GM23338 (cell line): Measurements from ENCODE around the gene LAGE3. TPM values are rescaled to one million over a fixed set of nuclear protein-coding genes. Genes with fewer than 3 reads are reported as not detected.

Experiments used
- ATAC-seq: fragments of 200-7000 bp; cut with Tn5 transposase; 3 replicates; pipeline ENCODE4 v1.9.1; 2020
- DNase-seq: peaks from one replicate; pipeline ENCODE4 v3.0.0-alpha.2; 2015; ENCODE audit warnings: low spot score
- H2AFZ ChIP-seq: fragments of 200-600 bp; sonication (generic); 2 replicates; pipeline ENCODE4 v1.8.0; 2016; ENCODE audit warnings: antibody characterized with exemption, mild to moderate bottlenecking, moderate library complexity
- H3F3A ChIP-seq: fragments of 200-600 bp; sonication (generic); replicated peaks from 2 replicates; pipeline ENCODE4 v1.8.0; 2017; ENCODE audit warnings: antibody characterized with exemption, mixed run types, low read depth
- H3K27ac ChIP-seq: fragments of 200-600 bp; sonication (generic); 2 replicates; pipeline ENCODE4 v1.6.1; 2016; ENCODE audit warnings: low read depth
- H3K27me3 ChIP-seq: fragments of 200-600 bp; sonication (generic); 2 replicates; pipeline ENCODE4 v1.8.0; 2016; ENCODE audit warnings: mild to moderate bottlenecking, mixed run types, moderate library complexity; ENCODE audit not compliant: insufficient read depth
- H3K36me3 ChIP-seq: fragments of 200-600 bp; sonication (generic); 2 replicates; pipeline ENCODE4 v1.8.0; 2016; ENCODE audit warnings: mild to moderate bottlenecking; ENCODE audit not compliant: insufficient read depth
- H3K4me1 ChIP-seq: fragments of 200-600 bp; sonication (generic); 2 replicates; pipeline ENCODE4 v1.8.0; 2016; ENCODE audit warnings: mild to moderate bottlenecking, moderate library complexity; ENCODE audit not compliant: insufficient read depth
- H3K4me2 ChIP-seq: fragments of 200-600 bp; sonication (generic); 2 replicates; pipeline ENCODE4 v1.7.1; 2017; ENCODE audit warnings: mixed run types
- H3K4me3 ChIP-seq: fragments of 200-600 bp; sonication (generic); 2 replicates; pipeline ENCODE4 v1.6.1; 2016; ENCODE audit warnings: mixed run types
- H3K79me2 ChIP-seq: fragments of 200-600 bp; sonication (generic); replicated peaks from 2 replicates; pipeline ENCODE4 v1.8.0; 2017; ENCODE audit warnings: mild to moderate bottlenecking; ENCODE audit not compliant: insufficient read depth
- H3K9me2 ChIP-seq: fragments of 200-600 bp; sonication (generic); 2 replicates; pipeline ENCODE4 v1.8.0; 2017; ENCODE audit not compliant: insufficient read depth
- H4K20me1 ChIP-seq: fragments of 200-600 bp; sonication (generic); replicated peaks from 2 replicates; pipeline ENCODE4 v1.8.0; 2017; ENCODE audit warnings: mild to moderate bottlenecking; ENCODE audit not compliant: insufficient read depth
- H3K27ac Mint-ChIP-seq: 2 replicates; pipeline ENCODE4 v1.8.0; 2020; ENCODE audit warnings: inconsistent platforms, mild to moderate bottlenecking, moderate library complexity, mixed read lengths
- H3K27me3 Mint-ChIP-seq: 3 replicates; pipeline ENCODE4 v1.8.0; 2022; ENCODE audit warnings: low read depth, mild to moderate bottlenecking, moderate library complexity, mixed read lengths, inconsistent platforms; ENCODE audit not compliant: insufficient read depth, poor library complexity
- H3K36me3 Mint-ChIP-seq: 3 replicates; pipeline ENCODE4 v1.8.0; 2021; ENCODE audit warnings: low read depth, mild to moderate bottlenecking, inconsistent platforms, moderate library complexity, mixed read lengths
- H3K4me1 Mint-ChIP-seq: 3 replicates; pipeline ENCODE4 v1.8.0; 2020; ENCODE audit warnings: mild to moderate bottlenecking, inconsistent platforms, mixed read lengths
- H3K4me3 Mint-ChIP-seq: 3 replicates; pipeline ENCODE4 v1.8.0; 2021; ENCODE audit warnings: moderate library complexity, mild to moderate bottlenecking, inconsistent platforms, mixed read lengths
- H3K9me3 Mint-ChIP-seq: 3 replicates; pipeline ENCODE4 v1.8.0; 2020; ENCODE audit warnings: moderate library complexity, mild to moderate bottlenecking, inconsistent platforms, mixed read lengths
- CREB1 ChIP-seq: fragments of 250-450 bp; sonication (Bioruptor Pico); IDR thresholded peaks from 2 replicates; pipeline ENCODE4 v1.5.0; 2020; ENCODE audit warnings: low read depth, mild to moderate bottlenecking, moderate library complexity
- CTCF ChIP-seq, 2 experiments: fragments of 200-600 bp in 1 of 2; sonication (generic) in 1 of 2; conservative IDR thresholded peaks; 2 replicates each; pipeline versions ENCODE4 v1.5.1 to v1.6.1; 2016 to 2017; ENCODE audit warnings: antibody characterized with exemption in 2 of 2, low read depth in 2 of 2, mild to moderate bottlenecking in 2 of 2, moderate library complexity in 1 of 2
- ETS1 ChIP-seq: IDR thresholded peaks from 2 replicates; pipeline ENCODE4 v1.6.1; 2016; ENCODE audit warnings: antibody characterized with exemption
- EZH2 ChIP-seq: fragments of 200-600 bp; sonication (generic); IDR thresholded peaks from one replicate; pipeline ENCODE4 v1.8.0; 2017; ENCODE audit warnings: antibody characterized with exemption, mild to moderate bottlenecking, low read depth; ENCODE audit not compliant: unreplicated experiment
- EZH2phosphoT487 ChIP-seq: fragments of 200-600 bp; sonication (generic); IDR thresholded peaks from one replicate; pipeline ENCODE4 v1.8.1; 2018; ENCODE audit warnings: antibody characterized with exemption; ENCODE audit not compliant: unreplicated experiment
- JUNB ChIP-seq: IDR thresholded peaks from one replicate; pipeline ENCODE4 v1.6.1; 2016; ENCODE audit warnings: antibody characterized with exemption; ENCODE audit not compliant: unreplicated experiment
- NANOG ChIP-seq: IDR thresholded peaks from 2 replicates; pipeline ENCODE4 v1.6.1; 2016; ENCODE audit warnings: antibody characterized with exemption, borderline replicate concordance
- POLR2AphosphoS5 ChIP-seq: IDR thresholded peaks from 2 replicates; pipeline ENCODE4 v1.6.1; 2016; ENCODE audit warnings: antibody characterized with exemption, low read depth
- REST ChIP-seq: IDR thresholded peaks from one replicate; pipeline ENCODE4 v1.6.1; 2018; ENCODE audit warnings: antibody characterized with exemption; ENCODE audit not compliant: unreplicated experiment
- STAT1 ChIP-seq: IDR thresholded peaks from one replicate; pipeline ENCODE4 v1.6.1; 2016; ENCODE audit warnings: antibody characterized with exemption; ENCODE audit not compliant: unreplicated experiment
- ZNF114 ChIP-seq: fragments of 250-450 bp; sonication (Bioruptor Pico); IDR thresholded peaks from 2 replicates; pipeline ENCODE4 v1.5.0; 2020; ENCODE audit warnings: mild to moderate bottlenecking, moderate library complexity
- ZNF331 ChIP-seq: fragments of 250-450 bp; sonication (Bioruptor Pico); IDR thresholded peaks from 2 replicates; pipeline ENCODE4 v1.5.0; 2020; ENCODE audit warnings: low read depth, mild to moderate bottlenecking, moderate library complexity
- polyA plus RNA-seq: library from polyadenylated mRNA; unstranded; fragments of >200 nt; fragmentation: Nextera tagmentation; extraction: Ambion mirVana; gene quantifications from 2 replicates; pipeline ENCODE4 v1.2.1, GENCODE V29; 2016
- total RNA-seq: library from RNA; depleted of rRNA; stranded (reverse); fragments of >200 nt; shearing (Covaris generic); gene quantifications from 2 replicates; pipeline ENCODE4 v1.2.3, GENCODE V29; 2014
- TF ChIP-seq, protein P1 (sequence below): fragments of 250-450 bp; sonication (Bioruptor Pico); IDR thresholded peaks from 2 replicates; pipeline ENCODE4 v1.5.0; 2020; ENCODE audit warnings: mild to moderate bottlenecking, moderate library complexity

Gene LAGE3
- total and polyA plus RNA-seq, 2 experiments from 2014 or later = 71.0 to 84.5 TPM

DNA sequence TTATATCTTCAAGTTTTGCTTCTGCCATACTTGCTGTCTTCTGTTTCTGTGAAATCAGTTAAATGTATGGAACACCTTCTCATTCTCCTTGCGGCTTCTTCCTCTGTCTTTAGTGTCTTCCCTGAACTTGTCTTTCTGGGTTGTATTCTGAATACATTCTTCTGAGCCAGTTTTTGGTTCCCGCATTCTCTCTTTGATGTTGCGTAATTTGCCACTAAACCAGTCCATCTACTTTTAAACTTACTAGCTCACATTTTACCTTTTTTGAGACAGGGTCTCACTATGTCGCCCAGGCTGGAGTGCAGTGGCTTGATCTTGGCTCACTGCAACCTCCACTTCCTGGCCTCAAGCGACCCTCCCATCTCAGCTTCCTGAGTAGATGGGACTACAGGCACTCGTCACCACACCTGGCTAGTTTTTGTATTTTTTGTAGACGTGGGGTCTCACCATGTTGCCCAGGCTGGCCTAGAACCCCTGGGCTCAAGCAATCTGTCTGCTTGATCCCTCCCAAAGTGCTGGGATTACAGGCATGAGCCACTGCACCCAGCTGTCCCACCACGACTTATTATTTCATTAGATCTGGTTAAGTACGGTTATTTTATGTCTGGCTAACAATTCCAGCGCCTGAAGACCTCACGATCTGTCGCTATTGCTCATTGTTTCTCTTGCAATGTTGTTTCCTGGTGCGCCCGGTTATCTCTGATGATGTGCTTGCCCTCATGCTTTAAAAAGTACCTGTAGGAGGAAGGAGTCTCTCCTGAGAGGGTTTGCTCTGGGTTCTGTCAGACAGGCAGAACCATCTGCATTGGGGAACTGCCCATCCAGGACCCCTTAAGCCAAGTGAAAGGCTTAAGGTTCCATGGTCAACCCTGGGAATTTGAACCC, 46.8 kb upstream of the LAGE3 start:
- no peak for ATAC-seq
- TF ChIP-seq EZH2 = no peak
- TF ChIP-seq, protein P1, sequence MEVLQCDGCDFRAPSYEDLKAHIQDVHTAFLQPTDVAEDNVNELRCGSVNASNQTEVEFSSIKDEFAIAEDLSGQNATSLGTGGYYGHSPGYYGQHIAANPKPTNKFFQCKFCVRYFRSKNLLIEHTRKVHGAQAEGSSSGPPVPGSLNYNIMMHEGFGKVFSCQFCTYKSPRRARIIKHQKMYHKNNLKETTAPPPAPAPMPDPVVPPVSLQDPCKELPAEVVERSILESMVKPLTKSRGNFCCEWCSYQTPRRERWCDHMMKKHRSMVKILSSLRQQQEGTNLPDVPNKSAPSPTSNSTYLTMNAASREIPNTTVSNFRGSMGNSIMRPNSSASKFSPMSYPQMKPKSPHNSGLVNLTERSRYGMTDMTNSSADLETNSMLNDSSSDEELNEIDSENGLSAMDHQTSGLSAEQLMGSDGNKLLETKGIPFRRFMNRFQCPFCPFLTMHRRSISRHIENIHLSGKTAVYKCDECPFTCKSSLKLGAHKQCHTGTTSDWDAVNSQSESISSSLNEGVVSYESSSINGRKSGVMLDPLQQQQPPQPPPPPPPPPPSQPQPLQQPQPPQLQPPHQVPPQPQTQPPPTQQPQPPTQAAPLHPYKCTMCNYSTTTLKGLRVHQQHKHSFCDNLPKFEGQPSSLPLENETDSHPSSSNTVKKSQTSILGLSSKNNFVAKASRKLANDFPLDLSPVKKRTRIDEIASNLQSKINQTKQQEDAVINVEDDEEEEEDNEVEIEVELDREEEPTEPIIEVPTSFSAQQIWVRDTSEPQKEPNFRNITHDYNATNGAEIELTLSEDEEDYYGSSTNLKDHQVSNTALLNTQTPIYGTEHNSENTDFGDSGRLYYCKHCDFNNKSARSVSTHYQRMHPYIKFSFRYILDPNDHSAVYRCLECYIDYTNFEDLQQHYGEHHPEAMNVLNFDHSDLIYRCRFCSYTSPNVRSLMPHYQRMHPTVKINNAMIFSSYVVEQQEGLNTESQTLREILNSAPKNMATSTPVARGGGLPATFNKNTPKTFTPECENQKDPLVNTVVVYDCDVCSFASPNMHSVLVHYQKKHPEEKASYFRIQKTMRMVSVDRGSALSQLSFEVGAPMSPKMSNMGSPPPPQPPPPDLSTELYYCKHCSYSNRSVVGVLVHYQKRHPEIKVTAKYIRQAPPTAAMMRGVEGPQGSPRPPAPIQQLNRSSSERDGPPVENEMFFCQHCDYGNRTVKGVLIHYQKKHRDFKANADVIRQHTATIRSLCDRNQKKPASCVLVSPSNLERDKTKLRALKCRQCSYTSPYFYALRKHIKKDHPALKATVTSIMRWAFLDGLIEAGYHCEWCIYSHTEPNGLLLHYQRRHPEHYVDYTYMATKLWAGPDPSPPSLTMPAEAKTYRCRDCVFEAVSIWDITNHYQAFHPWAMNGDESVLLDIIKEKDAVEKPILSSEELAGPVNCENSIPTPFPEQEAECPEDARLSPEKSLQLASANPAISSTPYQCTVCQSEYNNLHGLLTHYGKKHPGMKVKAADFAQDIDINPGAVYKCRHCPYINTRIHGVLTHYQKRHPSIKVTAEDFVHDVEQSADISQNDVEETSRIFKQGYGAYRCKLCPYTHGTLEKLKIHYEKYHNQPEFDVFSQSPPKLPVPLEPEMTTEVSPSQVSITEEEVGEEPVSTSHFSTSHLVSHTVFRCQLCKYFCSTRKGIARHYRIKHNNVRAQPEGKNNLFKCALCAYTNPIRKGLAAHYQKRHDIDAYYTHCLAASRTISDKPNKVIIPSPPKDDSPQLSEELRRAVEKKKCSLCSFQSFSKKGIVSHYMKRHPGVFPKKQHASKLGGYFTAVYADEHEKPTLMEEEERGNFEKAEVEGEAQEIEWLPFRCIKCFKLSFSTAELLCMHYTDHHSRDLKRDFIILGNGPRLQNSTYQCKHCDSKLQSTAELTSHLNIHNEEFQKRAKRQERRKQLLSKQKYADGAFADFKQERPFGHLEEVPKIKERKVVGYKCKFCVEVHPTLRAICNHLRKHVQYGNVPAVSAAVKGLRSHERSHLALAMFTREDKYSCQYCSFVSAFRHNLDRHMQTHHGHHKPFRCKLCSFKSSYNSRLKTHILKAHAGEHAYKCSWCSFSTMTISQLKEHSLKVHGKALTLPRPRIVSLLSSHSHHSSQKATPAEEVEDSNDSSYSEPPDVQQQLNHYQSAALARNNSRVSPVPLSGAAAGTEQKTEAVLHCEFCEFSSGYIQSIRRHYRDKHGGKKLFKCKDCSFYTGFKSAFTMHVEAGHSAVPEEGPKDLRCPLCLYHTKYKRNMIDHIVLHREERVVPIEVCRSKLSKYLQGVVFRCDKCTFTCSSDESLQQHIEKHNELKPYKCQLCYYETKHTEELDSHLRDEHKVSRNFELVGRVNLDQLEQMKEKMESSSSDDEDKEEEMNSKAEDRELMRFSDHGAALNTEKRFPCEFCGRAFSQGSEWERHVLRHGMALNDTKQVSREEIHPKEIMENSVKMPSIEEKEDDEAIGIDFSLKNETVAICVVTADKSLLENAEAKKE (CRISPR knock-in tag) = no peak
- no peak for TF ChIP-seq JUNB
- TF ChIP-seq ZNF114 (CRISPR knock-in tag) = no peak
- TF ChIP-seq REST = no peak
- TF ChIP-seq CREB1 (CRISPR knock-in tag) = no peak
- no peak for TF ChIP-seq ZNF331 (CRISPR knock-in tag)
- TF ChIP-seq STAT1 = no peak
- no peak for TF ChIP-seq ETS1
- TF ChIP-seq NANOG = no peak
- TF ChIP-seq CTCF (conservative IDR thresholded peaks at IDR 0.05; ENCODE audit: low read depth in 2 of 2) = no peak
- TF ChIP-seq POLR2AphosphoS5 = no peak
- TF ChIP-seq EZH2phosphoT487 = no peak
- DNase-seq = no peak

More for the DNA sequence above, 46.8 kb upstream of the LAGE3 start:
- Mint-ChIP-seq H3K27ac (no peak overlapping the region), H3K36me3 (peaks cover under 1% of the 10 kb centered on the region; the same call in 1 of the 3 replicates), H3K9me3 (0 out of 3 replicates have a peak, but pooled peaks cover 3% of the 10 kb centered on the region), H3K27me3 (peaks cover 30% of the 10 kb centered on the region), H3K4me1 (peaks cover 3% of the 10 kb centered on the region), H3K4me3 (no peak overlapping the region)
- Histone ChIP-seq H3K4me3 (no peak overlapping the region), H3K27ac (no peak overlapping the region), H2AFZ (no peak overlapping the region), H4K20me1 (no peaks in the 10 kb centered on the region), H3K36me3 (no peaks in the 10 kb centered on the region), H3K4me1 (no peaks in the 10 kb centered on the region), H3F3A (no peaks in the 10 kb centered on the region), H3K4me2 (no peak overlapping the region), H3K27me3 (peaks cover 43% of the 10 kb centered on the region), H3K79me2 (no peaks in the 10 kb centered on the region), H3K9me2 (no peaks in the 10 kb centered on the region)
